Smooth muscle cell (in vitro differentiated cells): ENCODE data around the gene MON1A. TPM values are rescaled to one million over a fixed set of nuclear protein-coding genes. Genes with fewer than 3 reads are reported as not detected.

Source experiments
- DNase-seq: peaks from one replicate; lab custom pipeline; 2025; ENCODE audit not compliant: unreplicated experiment; lab: John Stamatoyannopoulos, UW
- H2AFZ ChIP-seq: fragments of 200-600 bp; sonication (generic); 2 replicates; pipeline ENCODE4 v1.6.0; 2016; ENCODE audit warnings: antibody characterized with exemption, low read depth, mild to moderate bottlenecking
- H3F3A ChIP-seq: fragments of 200-600 bp; sonication (generic); 2 replicates; pipeline ENCODE4 v1.6.0; 2017; ENCODE audit warnings: antibody characterized with exemption, low read depth
- H3K27ac ChIP-seq: fragments of 200-600 bp; sonication (generic); 2 replicates; pipeline ENCODE4 v1.5.1; 2016; ENCODE audit warnings: low read depth, mild to moderate bottlenecking
- H3K27me3 ChIP-seq: fragments of 200-600 bp; sonication (generic); 2 replicates; pipeline ENCODE4 v1.6.1; 2016; ENCODE audit warnings: low read depth, mild to moderate bottlenecking
- H3K36me3 ChIP-seq: fragments of 200-600 bp; sonication (generic); 2 replicates; pipeline ENCODE4 v1.5.1; 2016; ENCODE audit warnings: low read depth
- H3K4me1 ChIP-seq: fragments of 200-600 bp; sonication (generic); 2 replicates; pipeline ENCODE4 v1.5.1; 2016; ENCODE audit warnings: low read depth
- H3K4me2 ChIP-seq: fragments of 200-600 bp; sonication (generic); 2 replicates; pipeline ENCODE4 v1.6.0; 2016; ENCODE audit warnings: mild to moderate bottlenecking
- H3K4me3 ChIP-seq: fragments of 200-600 bp; sonication (generic); 2 replicates; pipeline ENCODE4 v1.5.1; 2016; ENCODE audit warnings: mild to moderate bottlenecking
- H3K79me2 ChIP-seq: fragments of 200-600 bp; sonication (generic); 2 replicates; pipeline ENCODE4 v1.6.0; 2016; ENCODE audit warnings: low read depth, mild to moderate bottlenecking
- H3K9ac ChIP-seq: fragments of 200-600 bp; sonication (generic); 2 replicates; pipeline ENCODE4 v1.6.0; 2016; ENCODE audit warnings: low read depth
- H3K9me3 ChIP-seq: fragments of 200-600 bp; sonication (generic); replicated peaks from 2 replicates; pipeline ENCODE4 v1.5.1; 2016; ENCODE audit warnings: low read depth
- H4K20me1 ChIP-seq: fragments of 200-600 bp; sonication (generic); 2 replicates; pipeline ENCODE4 v1.6.0; 2016; ENCODE audit warnings: low read depth
- WGBS: methylation state at CpG from one replicate; pipeline ENCODE4 v1.1.7; 2016; ENCODE audit warnings: low lambda C conversion rate; 5-methylcytosine and 5-hydroxymethylcytosine counted together
- polyA plus RNA-seq: library from polyadenylated mRNA; unstranded; fragments of >200 nt; fragmentation: Nextera tagmentation; extraction: Ambion mirVana; gene quantifications from 2 replicates; pipeline ENCODE4 v1.2.1, GENCODE V29; 2016
- total RNA-seq: library from RNA; depleted of rRNA; stranded (reverse); fragments of >200 nt; gene quantifications from 2 replicates; pipeline ENCODE4 v1.2.3, GENCODE V29; 2014
- TF ChIP-seq, protein P1 (sequence below): fragments of 200-600 bp; sonication (generic); IDR thresholded peaks from 2 replicates; pipeline ENCODE4 v1.5.1; 2017; ENCODE audit warnings: borderline replicate concordance, mild to moderate bottlenecking, antibody characterized with exemption; ENCODE audit not compliant: insufficient read depth, poor library complexity, severe bottlenecking

Gene MON1A
- total and polyA plus RNA-seq, 2 experiments from 2014 or later = 4.1 to 9.8 TPM

DNA sequence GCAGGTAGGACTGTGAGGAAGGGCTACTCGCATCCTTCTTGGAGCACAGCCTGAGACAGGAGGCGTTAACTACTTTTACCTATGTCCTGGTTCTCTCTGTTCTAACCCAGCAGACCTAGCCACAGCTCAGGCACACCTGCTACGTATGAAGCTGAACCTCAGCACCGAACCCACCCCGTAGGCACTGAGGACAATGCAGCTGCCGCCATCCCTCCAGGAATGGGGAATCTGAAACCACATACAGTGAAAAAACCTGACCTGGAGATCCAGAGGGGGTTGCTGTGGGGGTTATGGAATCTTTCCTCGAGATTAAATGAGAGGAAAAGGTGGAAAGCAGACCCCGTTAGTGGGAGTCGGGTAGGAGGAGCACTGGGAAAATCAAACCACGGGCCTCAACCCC is 40.3 kb downstream of the MON1A start:
- 88% methylated on average over 10 of the region's 10 CpGs for WGBS
- no peaks in the 10 kb centered on the region for H3K4me1 ChIP-seq
- H3K79me2 ChIP-seq = no peaks in the 10 kb centered on the region
- H3K27ac ChIP-seq = no peak overlapping the region
- H3K9ac ChIP-seq = no peak overlapping the region
- no peak for DNase-seq
- no peak overlapping the region for H2AFZ ChIP-seq
- H3K9me3 ChIP-seq = no peaks in the 10 kb centered on the region
- TF ChIP-seq, protein P1, sequence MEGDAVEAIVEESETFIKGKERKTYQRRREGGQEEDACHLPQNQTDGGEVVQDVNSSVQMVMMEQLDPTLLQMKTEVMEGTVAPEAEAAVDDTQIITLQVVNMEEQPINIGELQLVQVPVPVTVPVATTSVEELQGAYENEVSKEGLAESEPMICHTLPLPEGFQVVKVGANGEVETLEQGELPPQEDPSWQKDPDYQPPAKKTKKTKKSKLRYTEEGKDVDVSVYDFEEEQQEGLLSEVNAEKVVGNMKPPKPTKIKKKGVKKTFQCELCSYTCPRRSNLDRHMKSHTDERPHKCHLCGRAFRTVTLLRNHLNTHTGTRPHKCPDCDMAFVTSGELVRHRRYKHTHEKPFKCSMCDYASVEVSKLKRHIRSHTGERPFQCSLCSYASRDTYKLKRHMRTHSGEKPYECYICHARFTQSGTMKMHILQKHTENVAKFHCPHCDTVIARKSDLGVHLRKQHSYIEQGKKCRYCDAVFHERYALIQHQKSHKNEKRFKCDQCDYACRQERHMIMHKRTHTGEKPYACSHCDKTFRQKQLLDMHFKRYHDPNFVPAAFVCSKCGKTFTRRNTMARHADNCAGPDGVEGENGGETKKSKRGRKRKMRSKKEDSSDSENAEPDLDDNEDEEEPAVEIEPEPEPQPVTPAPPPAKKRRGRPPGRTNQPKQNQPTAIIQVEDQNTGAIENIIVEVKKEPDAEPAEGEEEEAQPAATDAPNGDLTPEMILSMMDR = no peak
- H3K4me2 ChIP-seq = no peak overlapping the region
- no peak overlapping the region for H3K4me3 ChIP-seq
- no peaks in the 10 kb centered on the region for H3K27me3 ChIP-seq
- H4K20me1 ChIP-seq = no peaks in the 10 kb centered on the region
- H3K36me3 ChIP-seq = no peaks in the 10 kb centered on the region
- no peaks in the 10 kb centered on the region for H3F3A ChIP-seq

GRCh38 chr3:49886922-49887265 is 42.7 kb downstream of the MON1A start:
- H3K9me3 ChIP-seq = no peaks in the 10 kb centered on the region
- no peaks in the 10 kb centered on the region for H3K79me2 ChIP-seq
- no peaks in the 10 kb centered on the region for H4K20me1 ChIP-seq
- no peak for DNase-seq
- no peak overlapping the region for H3K27ac ChIP-seq
- H3F3A ChIP-seq = no peaks in the 10 kb centered on the region
- H3K9ac ChIP-seq = no peak overlapping the region
- TF ChIP-seq, protein P1 = no peak
- no peak overlapping the region for H3K4me2 ChIP-seq
- H2AFZ ChIP-seq = no peak overlapping the region
- no peak overlapping the region for H3K4me3 ChIP-seq
- H3K36me3 ChIP-seq = no peaks in the 10 kb centered on the region
- peaks cover under 1% of the 10 kb centered on the region for H3K27me3 ChIP-seq
- H3K4me1 ChIP-seq = no peaks in the 10 kb centered on the region

DNA sequence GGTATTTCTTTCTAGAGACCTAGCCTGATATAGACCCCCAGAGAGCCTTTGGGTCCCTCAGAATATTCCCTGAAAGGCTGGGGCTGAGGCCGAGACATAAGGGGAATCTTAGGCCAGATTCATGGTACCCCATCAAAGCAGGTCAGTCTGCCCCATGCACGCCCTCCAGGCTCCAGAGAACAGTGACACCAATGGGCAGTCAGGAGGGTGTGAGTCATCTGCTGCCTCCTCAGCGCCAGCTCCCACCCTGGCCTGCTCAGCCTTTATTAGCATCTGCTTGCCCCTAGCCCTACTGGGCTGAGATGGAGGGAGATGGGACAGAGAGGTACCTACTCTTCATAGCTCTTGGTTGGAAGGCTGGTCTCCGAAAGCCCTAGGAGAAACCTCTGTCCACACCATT is 45.6 kb downstream of the MON1A start:
- no peaks in the 10 kb centered on the region for H3K79me2 ChIP-seq
- H3K9ac ChIP-seq = no peak overlapping the region
- H3K4me2 ChIP-seq = no peak overlapping the region
- H3K9me3 ChIP-seq = no peaks in the 10 kb centered on the region
- 86% methylated on average over 4 of the region's 4 CpGs for WGBS
- H4K20me1 ChIP-seq = no peaks in the 10 kb centered on the region
- H2AFZ ChIP-seq = no peak overlapping the region
- H3F3A ChIP-seq = no peaks in the 10 kb centered on the region
- no peak for DNase-seq
- TF ChIP-seq, protein P1 = no peak
- H3K27ac ChIP-seq = no peak overlapping the region
- H3K4me1 ChIP-seq = no peaks in the 10 kb centered on the region
- H3K4me3 ChIP-seq = no peak overlapping the region
- peaks cover 3% of the 10 kb centered on the region for H3K27me3 ChIP-seq
- no peaks in the 10 kb centered on the region for H3K36me3 ChIP-seq

- Histone ChIP-seq H3K4me2 (no peak overlapping the region), H3K9ac (no peak overlapping the region), H3K27ac (no peak overlapping the region), H3K4me3 (no peak overlapping the region), H3K79me2 (no peaks in the 10 kb centered on the region), H3F3A (no peaks in the 10 kb centered on the region), H4K20me1 (no peaks in the 10 kb centered on the region), H2AFZ (no peak overlapping the region), H3K36me3 (no peaks in the 10 kb centered on the region), H3K9me3 (no peaks in the 10 kb centered on the region), H3K27me3 (peaks cover 3% of the 10 kb centered on the region), H3K4me1 (no peaks in the 10 kb centered on the region)
- TF ChIP-seq, protein P1 = no peak
- 73% methylated on average over 6 of the region's 6 CpGs for WGBS
- no peak for DNase-seq
Observed at GRCh38 chr3:49882166-49882565, 47.4 kb downstream of the MON1A start.
